Vagina (tissue), 2 donors: ENCODE results near the gene MIF4GD.

Source experiments
- POLR2A ChIP-seq, 2 donors: fragments of 450-650 bp; IDR thresholded peaks; one replicate each; pipeline ENCODE4 v1.6.1; 2017; ENCODE audit warnings: antibody characterized with exemption in 2 of 2, mild to moderate bottlenecking in 2 of 2, moderate library complexity in 2 of 2
- TF ChIP-seq, protein P1 (sequence below), 3 experiments: fragments of 450-650 bp in 2 of 3; fragments of 200-600 bp in 1 of 3; sonication (generic) in 1 of 3; IDR thresholded peaks; one replicate each; pipeline ENCODE4 v1.5.1; 2017 to 2019; ENCODE audit warnings: antibody characterized with exemption in 3 of 3, mild to moderate bottlenecking in 2 of 3, moderate library complexity in 2 of 3

DNA sequence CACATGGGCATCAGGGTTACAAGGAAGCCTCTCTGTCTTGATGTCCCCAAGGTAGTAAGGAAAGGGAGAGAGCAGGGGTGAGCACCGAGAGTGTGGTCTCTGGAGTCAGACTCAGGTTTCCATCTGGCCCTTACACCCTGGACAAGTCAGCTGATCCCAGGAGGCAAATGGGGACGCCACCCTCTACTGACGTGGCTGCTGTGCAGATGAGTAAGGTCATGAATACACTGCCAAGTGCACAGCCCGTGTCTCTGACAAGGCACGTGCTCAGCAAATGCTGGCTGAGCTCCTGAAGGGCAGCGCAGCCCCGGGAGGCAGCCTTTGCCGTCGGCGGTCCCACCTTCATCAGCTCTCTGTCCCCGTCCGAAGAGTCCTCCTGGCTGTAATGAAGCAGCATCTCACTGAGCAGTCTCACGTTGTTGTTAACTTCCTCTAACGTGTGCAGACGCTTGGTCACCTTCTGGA is 29.0 kb downstream of the MIF4GD start:
- no peak for TF ChIP-seq POLR2A (IDR thresholded peaks at IDR 0.05)
- TF ChIP-seq, protein P1, sequence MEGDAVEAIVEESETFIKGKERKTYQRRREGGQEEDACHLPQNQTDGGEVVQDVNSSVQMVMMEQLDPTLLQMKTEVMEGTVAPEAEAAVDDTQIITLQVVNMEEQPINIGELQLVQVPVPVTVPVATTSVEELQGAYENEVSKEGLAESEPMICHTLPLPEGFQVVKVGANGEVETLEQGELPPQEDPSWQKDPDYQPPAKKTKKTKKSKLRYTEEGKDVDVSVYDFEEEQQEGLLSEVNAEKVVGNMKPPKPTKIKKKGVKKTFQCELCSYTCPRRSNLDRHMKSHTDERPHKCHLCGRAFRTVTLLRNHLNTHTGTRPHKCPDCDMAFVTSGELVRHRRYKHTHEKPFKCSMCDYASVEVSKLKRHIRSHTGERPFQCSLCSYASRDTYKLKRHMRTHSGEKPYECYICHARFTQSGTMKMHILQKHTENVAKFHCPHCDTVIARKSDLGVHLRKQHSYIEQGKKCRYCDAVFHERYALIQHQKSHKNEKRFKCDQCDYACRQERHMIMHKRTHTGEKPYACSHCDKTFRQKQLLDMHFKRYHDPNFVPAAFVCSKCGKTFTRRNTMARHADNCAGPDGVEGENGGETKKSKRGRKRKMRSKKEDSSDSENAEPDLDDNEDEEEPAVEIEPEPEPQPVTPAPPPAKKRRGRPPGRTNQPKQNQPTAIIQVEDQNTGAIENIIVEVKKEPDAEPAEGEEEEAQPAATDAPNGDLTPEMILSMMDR (IDR thresholded peaks at IDR 0.05), result no peak
